ENCODE data around the gene IFITM1. TPM values are rescaled to one million over a fixed set of nuclear protein-coding genes. Genes with fewer than 3 reads are reported as not detected.

The IFITM1 gene
- total RNA-seq, 4 donors from 2014 or later: 216 to 431 (median 256) TPM

- no peak for DNase-seq (ENCODE audit: low spot score in 2 of 2)
Measured at GRCh38 chr11:336659-337198, 22.9 kb downstream of the IFITM1 start.

GRCh38 chr11:337711-338110 is 23.9 kb downstream of the IFITM1 start:
- H3K36me3 ChIP-seq: no peaks in the 10 kb centered on the region
- DNase-seq (ENCODE audit: low spot score in 2 of 2): no peak
- WGBS, 2 donors: 91 to 96% methylated on average over 6 of the region's 6 CpGs
- TF ChIP-seq CTCF (IDR thresholded peaks at IDR 0.05): no peak
- H3K9me3 ChIP-seq: no peaks in the 10 kb centered on the region
- H3K27me3 ChIP-seq: no peaks in the 10 kb centered on the region
- H3K4me3 ChIP-seq: no peak overlapping the region
- H3K4me1 ChIP-seq: peaks cover 0 to 69% (median 27%) of the 10 kb centered on the region in 4 donors
- H3K27ac ChIP-seq: peak overlapping the region in 2 of 4 donors; percentile 89 to 94

More at GRCh38 chr11:336659-337198, 22.9 kb downstream of the IFITM1 start:
- no peaks in the 10 kb centered on the region for H3K36me3 ChIP-seq
- TF ChIP-seq CTCF (IDR thresholded peaks at IDR 0.05): no peak
- no peak for TF ChIP-seq POLR2A (IDR thresholded peaks at IDR 0.05)
- TF ChIP-seq EP300 (IDR thresholded peaks at IDR 0.05): no peak
- H3K27me3 ChIP-seq: no peaks in the 10 kb centered on the region
- peak overlapping the region; percentile 70 to 94 (median 81) for H3K27ac ChIP-seq
- H3K4me1 ChIP-seq: peaks cover 0 to 61% (median 23%) of the 10 kb centered on the region in 4 donors
- no peaks in the 10 kb centered on the region for H3K9me3 ChIP-seq
- 81 to 85% methylated on average over 4 of the region's 4 CpGs for WGBS, 2 donors
- no peak overlapping the region for H3K4me3 ChIP-seq

- H3K4me3 ChIP-seq: no peak overlapping the region
- no peak for TF ChIP-seq EP300 (IDR thresholded peaks at IDR 0.05)
- TF ChIP-seq POLR2A (IDR thresholded peaks at IDR 0.05): no peak
- TF ChIP-seq CTCF (IDR thresholded peaks at IDR 0.05): no peak
- 89 to 93% methylated on average over 2 of the region's 2 CpGs for WGBS, 2 donors
- H3K4me1 ChIP-seq: peaks cover 0 to 60% (median 23%) of the 10 kb centered on the region in 4 donors
- no peaks in the 10 kb centered on the region for H3K27me3 ChIP-seq
- peak overlapping the region in 1 of 4 donors; percentile 80 for H3K27ac ChIP-seq
- DNase-seq (ENCODE audit: low spot score in 2 of 2): no peak
- H3K9me3 ChIP-seq: no peaks in the 10 kb centered on the region
- H3K36me3 ChIP-seq: no peaks in the 10 kb centered on the region
Measured at GRCh38 chr11:339963-340362, 26.1 kb downstream of the IFITM1 start.

GRCh38 chr11:340539-341512 is 27.0 kb downstream of the IFITM1 start:
- Histone ChIP-seq H3K27ac (peak overlapping the region; percentile 1 to 84 (median 71)), H3K36me3 (no peaks in the 10 kb centered on the region), H3K4me1 (peaks cover 0 to 52% (median 19%) of the 10 kb centered on the region in 4 donors), H3K4me3 (no peak overlapping the region), H3K9me3 (no peaks in the 10 kb centered on the region), H3K27me3 (no peaks in the 10 kb centered on the region)
- no peak for TF ChIP-seq CTCF (IDR thresholded peaks at IDR 0.05)
- TF ChIP-seq EP300 (IDR thresholded peaks at IDR 0.05): no peak
- TF ChIP-seq POLR2A (IDR thresholded peaks at IDR 0.05): no peak
- 59 to 80% methylated on average over 4 to 5 of the region's 5 CpGs for WGBS, 2 donors
- no peak for DNase-seq (ENCODE audit: low spot score in 2 of 2)

- H3K9me3 ChIP-seq: no peaks in the 10 kb centered on the region
- no peak overlapping the region for H3K4me3 ChIP-seq
- no peak for DNase-seq (ENCODE audit: low spot score in 2 of 2)
- H3K27me3 ChIP-seq: no peaks in the 10 kb centered on the region
- 38 to 49% methylated on average over 3 of the region's 3 CpGs for WGBS, 2 donors
- H3K27ac ChIP-seq: peak overlapping the region; percentile 9 to 84 (median 71)
- H3K4me1 ChIP-seq: peaks cover 0 to 37% (median 6%) of the 10 kb centered on the region in 4 donors
- no peak for TF ChIP-seq POLR2A (IDR thresholded peaks at IDR 0.05)
- no peak for TF ChIP-seq EP300 (IDR thresholded peaks at IDR 0.05)
- TF ChIP-seq CTCF (IDR thresholded peaks at IDR 0.05): no peak
- H3K36me3 ChIP-seq: no peaks in the 10 kb centered on the region
Measured at GRCh38 chr11:342328-342727, 28.5 kb downstream of the IFITM1 start.

Data from tibial nerve (tissue), 4 donors.